Activated CD8-positive, alpha-beta memory T cell treated with anti-CD3 and anti-CD28 coated beads, Interleukin-2, amount 50 U/mL, for 1 hour (primary cell): ENCODE results near the gene MRTFA.

Experiments used
- DNase-seq: peaks from one replicate; pipeline ENCODE4 v3.0.0-alpha.2; 2020; ENCODE audit errors: extremely low read depth

Gene MRTFA

DNA sequence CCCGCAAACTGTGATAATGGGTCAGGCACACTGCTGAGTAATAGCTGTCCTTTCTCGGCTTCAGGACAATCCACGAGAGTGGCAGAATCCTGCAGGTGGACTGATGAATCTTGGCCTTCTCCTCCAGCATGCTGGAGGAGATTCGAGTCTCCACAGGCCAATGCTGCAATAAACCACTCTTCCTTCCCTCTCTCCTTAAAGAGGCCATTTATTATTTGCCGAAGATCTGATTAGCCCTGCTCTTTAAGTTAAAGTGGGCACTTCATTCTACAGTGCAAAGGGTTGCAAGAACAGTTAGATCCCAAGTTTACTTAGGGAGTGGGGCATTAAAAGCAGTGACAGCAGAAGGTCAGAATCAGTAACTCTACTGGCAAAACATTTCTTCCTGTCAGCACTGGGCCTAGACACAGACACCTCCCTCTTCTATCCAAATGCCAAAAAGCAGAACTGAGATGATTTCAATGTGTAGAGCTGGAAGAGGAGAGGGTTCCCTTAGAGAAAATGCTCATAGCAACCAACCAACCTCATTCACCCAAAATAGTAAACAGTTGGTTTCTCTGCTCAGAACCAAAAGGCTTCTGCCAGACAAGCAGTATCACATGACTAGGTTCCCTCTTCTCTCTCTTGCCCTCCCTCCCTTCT, 144.4 kb downstream of the MRTFA start:
- no peak for DNase-seq

DNA sequence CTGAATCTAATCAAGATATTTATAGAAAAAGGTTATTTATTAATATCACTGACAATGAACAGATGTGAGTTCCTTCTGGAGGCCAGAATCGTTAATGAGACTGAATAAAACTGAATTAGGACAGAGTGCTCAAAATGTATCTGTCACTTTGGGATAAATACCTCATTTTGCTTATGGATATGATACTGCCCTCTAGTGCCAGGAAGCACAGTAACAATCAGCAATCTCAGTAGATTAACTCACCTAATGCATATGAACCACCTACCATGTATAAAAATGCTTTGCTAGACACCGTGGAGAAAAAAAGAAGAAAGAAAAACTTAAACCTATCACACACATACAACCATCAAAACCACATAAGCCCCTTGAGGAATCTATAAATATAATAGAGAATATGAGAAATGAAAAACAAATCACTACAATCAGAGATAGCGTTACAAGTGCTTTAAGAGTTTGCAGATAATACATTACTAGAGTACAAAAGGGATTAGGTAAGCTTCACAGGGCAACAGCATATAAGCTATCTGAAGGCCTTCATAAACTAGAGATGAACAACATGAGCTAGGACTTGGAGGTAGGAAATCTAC, 148.8 kb downstream of the MRTFA start:
- no peak for DNase-seq

- no peak for DNase-seq
These were observed 149.4 kb downstream of the MRTFA start for GRCh38 chr22:40486962-40487602.

DNA sequence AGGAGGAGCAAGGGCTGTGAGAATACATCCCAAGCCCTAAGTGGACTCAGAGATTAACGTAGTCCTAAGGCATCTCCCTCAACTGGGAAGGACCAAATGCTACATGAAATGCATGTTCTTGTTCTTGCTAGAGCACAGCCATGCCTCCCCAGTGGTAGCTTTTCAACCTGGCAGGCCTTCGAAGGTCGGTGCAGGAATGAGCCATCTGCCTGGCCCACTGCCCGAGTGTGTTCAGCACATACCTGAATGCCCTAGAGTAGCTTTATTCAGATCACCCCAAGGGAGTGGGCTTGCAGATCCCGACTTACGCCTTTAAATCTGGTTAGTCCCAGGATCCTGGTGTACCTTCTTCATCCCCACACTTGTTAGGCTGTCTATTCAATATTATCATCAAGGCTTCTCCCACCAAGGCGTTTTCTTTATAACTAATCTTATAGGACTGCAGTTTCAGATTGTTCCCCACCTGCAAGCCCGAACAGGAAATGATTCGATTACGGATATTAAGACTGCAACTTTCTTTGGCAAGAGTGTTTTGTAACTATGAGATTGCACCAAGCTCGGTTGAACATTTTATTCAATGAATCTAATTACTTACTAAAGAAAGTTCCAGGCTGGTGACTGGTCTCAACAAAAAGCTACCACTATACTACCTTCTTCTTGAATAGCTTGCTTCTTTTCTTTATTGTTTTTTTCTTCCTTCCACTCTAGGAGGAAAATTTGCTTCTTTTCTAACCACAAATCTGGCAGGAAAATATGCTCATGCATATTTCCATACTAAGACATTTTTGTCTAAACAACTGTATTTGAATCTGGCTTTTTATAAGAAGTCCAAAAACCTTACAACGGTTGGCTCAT, 150.5 kb downstream of the MRTFA start:
- no peak for DNase-seq

DNA sequence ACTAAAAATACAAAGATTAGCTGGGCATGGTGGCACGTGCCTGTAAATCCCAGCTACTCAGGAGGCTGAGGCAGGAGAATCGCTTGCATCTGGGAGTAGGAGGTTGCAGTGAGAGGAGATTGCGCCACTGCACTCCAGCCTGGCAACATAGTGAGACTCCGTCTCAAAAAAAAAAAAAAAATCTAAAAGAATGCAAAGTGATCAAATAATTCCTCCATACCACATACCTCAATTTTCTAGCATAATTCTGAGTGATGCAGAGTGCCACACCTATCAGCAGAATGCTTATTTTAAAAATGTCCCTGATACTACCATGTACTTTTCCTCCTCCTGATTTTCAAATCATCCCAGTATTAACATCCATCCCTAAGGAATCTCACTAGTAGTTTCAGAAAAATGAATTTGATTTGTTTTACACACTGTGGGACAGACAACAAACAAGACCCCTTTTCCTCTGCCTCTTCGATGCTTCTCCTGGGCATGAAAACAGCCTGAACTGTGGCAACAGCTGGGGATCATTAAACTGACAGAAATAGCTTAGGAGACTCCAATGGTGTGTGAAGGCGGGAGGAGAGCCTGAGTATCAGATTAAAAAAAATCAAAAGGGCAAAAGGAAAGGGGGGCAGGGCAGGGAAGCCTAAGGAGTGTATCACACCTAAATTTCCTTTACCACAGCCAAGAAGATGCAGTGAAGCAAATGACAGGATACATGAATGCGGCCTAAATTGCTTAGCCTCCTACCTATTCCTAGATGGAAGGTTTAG, 151.4 kb downstream of the MRTFA start:
- no peak for DNase-seq

- no peak for DNase-seq
These were observed 153.6 kb downstream of the MRTFA start for GRCh38 chr22:40482886-40483285.

DNA sequence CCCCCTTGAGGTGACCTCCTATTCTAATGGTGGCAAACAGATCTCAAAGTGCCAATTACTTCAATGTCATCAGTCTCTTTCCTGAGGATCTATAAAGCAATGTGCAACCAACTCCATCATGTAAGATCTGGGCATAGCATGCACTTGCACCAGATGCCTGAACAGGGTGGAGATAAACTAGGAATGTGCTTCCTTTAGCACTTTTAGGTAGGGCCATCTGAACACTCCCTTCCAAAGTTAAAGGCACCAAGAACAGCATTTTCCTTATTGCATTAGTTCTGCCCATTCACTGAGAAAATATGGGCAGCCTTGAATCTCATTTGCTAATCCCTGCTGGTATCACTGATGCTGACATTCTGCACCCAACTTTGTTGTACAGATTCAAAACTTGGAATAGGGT, 154.1 kb downstream of the MRTFA start:
- no peak for DNase-seq

DNA sequence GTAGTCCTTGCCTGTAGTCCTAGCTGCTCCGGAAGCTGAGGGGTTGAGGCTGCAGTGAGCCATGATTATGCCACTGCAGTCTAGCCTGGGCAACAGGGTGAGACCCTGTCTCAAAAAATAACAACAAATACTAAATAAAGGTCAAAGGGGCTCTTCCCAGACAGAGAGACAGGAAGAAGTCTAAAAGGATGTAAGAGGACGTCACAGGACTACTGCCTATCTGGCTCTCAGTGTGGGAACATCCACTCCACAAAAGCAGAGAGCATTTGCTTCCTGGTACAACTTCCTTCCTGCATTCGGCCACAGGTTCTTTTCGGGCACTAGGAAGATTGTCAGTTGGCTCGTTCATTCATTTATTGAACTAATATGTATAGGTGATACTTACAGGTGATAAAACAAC, 155.5 kb downstream of the MRTFA start:
- no peak for DNase-seq

- DNase-seq: no peak
These were observed 156.5 kb downstream of the MRTFA start for GRCh38 chr22:40479887-40480538.

- no peak for DNase-seq
These were observed 157.3 kb downstream of the MRTFA start for GRCh38 chr22:40479126-40479800.

- no peak for DNase-seq
These were observed 158.0 kb downstream of the MRTFA start for GRCh38 chr22:40478338-40479125.

DNA sequence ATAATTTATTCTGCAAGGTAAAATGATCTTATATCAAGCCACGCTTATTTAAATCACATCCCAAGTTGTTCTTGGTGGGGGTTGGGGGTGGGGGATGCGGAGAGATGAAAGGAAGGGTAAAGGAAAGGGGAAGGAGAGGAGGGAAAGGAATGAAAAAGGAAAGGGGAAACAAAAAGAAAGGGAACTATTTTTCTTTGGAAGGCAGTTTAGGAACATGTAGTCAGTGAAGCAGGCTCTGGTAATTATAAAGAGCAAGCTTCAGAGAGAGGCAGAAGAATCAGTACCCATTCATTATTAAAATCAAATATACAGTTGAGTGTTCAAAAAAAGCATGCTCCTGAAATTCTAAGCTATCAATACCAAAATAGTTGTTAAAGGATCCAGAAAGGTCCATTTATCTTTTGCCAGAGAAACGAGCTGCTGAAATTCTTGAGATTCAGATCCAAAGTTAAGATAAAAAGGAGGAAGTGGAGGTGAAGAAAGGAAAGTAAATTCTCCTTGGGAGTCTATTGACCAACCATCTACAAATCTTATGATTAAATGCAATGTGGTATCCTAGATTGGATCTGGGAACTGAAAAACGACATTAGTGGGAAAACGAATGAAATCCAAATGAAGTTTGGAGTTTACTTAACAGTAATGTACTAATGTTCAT, 158.7 kb downstream of the MRTFA start:
- DNase-seq: no peak

DNA sequence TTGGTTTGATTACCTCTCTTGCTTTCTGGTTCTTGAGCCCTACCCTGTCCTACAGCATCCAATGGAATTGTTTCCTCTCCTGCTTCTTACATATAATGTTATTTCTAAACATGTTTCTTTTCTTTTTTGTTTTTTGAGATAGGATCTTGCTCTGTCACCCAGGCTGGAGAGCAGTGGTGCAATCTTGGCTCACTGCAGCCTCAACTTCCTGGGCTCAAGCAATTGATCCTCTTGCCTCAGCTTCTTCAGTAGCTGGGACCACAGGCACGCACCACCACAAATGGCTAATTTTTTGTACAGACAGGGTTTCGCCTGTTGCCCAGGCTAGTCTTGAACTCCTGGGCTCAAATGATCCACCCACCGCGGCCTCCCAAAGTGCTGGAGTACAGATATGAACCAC, 160.2 kb downstream of the MRTFA start:
- DNase-seq: no peak

GRCh38 chr22:40473703-40474102, 162.8 kb downstream of the MRTFA start:
- DNase-seq: no peak

GRCh38 chr22:40472579-40472978, 163.9 kb downstream of the MRTFA start:
- no peak for DNase-seq

DNA sequence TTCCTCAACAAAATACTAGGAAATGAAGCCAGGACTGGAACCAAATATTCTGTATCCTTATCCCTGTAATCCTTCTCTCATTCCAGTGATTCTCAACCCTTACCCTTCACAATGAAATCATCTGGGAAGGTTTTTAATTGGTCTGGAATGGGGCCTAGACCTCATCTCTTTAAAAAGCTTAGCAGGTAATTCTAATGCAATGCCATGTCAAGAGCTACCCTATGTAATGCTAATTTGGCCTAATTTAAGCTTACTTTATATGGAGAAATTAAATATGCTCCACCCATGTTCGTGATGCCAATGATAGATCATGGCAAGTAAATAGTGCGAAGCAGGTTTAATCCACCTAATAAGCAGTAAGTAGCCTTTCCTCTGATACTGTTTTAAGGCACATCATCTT, 164.5 kb downstream of the MRTFA start:
- DNase-seq: no peak

- DNase-seq: no peak
These were observed 167.3 kb downstream of the MRTFA start for GRCh38 chr22:40469181-40469580.

- DNase-seq: no peak
These were observed 167.9 kb downstream of the MRTFA start for GRCh38 chr22:40468616-40469015.

GRCh38 chr22:40466976-40467375, 169.5 kb downstream of the MRTFA start:
- DNase-seq: no peak
